ENCODE data around the gene PMM1. TPM values are rescaled to one million over a fixed set of nuclear protein-coding genes. Genes with fewer than 3 reads are reported as not detected.

PMM1 gene
- total and polyA plus RNA-seq, 2 of the 13 experiments (the other 11 are each of a cell fraction or from before 2014, with no cell fraction given): 17.8 to 95.6 TPM

DNA sequence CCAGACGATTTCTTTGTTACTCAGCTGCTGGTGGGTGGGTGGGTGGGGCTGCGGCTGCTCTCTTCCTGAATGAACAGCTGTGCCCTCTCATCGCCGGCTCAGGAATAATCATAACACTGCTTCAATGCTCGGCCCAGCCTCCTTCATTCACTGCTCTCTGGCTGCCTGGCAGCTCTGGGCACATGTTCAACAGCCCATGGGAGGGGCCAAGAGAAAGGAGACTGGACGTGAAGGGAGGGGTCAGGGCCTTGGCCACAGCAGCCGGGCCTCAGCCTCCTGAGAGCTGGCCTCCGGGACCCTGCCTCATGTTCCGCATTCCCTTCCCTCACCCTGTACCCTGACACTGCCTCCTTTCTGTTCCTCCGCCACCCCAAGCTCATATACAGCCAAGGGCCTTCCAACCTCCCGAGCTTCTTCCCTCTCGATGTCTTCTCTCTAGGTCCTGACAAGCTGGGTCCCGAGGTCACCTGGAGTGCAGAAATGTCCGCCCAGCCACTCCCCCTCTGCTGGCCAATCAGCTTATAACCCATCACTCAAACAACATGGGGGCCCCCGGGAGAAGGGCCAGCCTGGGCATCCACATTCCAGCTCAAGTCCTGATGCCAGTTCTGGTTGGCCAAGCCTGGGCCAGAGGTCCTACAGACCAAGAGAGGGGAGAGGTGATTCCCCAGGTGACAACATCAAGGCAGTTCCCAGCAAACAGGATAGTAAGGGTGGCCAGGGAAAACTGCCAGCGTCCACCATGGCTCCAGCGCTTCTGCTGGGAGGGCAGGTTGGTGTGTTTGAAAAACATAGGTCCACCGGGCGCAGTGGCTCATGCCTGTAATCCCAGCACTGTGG, 32.0 kb downstream of the PMM1 start:
- POLR2A ChIA-PET: interaction anchor here (0.6 to 2.5 kb wide), 12 partner anchors 8 to 111 kb away, joined by 3 to 24 read pairs (median 4); partner anchors contain the start of genes DESI1, PMM1, POLR3H and TOB2
- peak overlapping the region; percentile 8 for H3K27ac ChIP-seq (ENCODE audit: extremely low read length, insufficient read depth, low read length)
- FAIRE-seq (no peak), DNase-seq (ENCODE audit: low spot score) (peak; percentile 70), ATAC-seq (peak; percentile 46)
- no peaks in the 10 kb centered on the region for H3K9me3 ChIP-seq (ENCODE audit: low read length)
- peak overlapping the region; percentile 27 to 72 (median 56); a peak in 5 of 6 replicates for H3K4me3 ChIP-seq (replicated peaks in 1 of 3; ENCODE audit: insufficient read depth in 1 of 3, low read depth in 2 of 3, low read length in 3 of 3)
- CTCF ChIA-PET (ENCODE audit: low intra/inter-chr PET ratio, low total read pairs): interaction anchor here (1.4 to 2.3 kb wide), 2 partner anchors 19 to 25 kb away, joined by 3 to 5 read pairs; no protein-coding TSS in a partner anchor
- H3K79me2 ChIP-seq (ENCODE audit: insufficient read depth, low read length): no peaks in the 10 kb centered on the region
- peak overlapping the region; percentile 54 for H3K9ac ChIP-seq (ENCODE audit: insufficient read depth, low read depth, low read length)
- BruUV-seq (replicated peaks): no TSS peak
- H3K27me3 ChIP-seq (ENCODE audit: control insufficient read depth in 1 of 2, insufficient read depth in 2 of 2, low read length in 2 of 2): peaks cover 0 to 25% of the 10 kb centered on the region in 2 experiments; a peak in 4 of 5 replicates
- 8% methylated on average over 16 of the region's 19 CpGs for WGBS (ENCODE audit: low lambda C conversion rate)
- H2AFZ ChIP-seq (ENCODE audit: low read length): peak overlapping the region; percentile 70
- peak overlapping the region; percentile 93 for H3K4me2 ChIP-seq (ENCODE audit: low read depth, low read length)
- H3K36me3 ChIP-seq (replicated peaks in 1 of 2; ENCODE audit: control insufficient read depth in 1 of 2, insufficient read depth in 2 of 2, low read length in 2 of 2): no peaks in the 10 kb centered on the region
- in situ Hi-C loops (cut with HindIII; ENCODE audit: extremely low pct_ligation_motif_present, low pct_unique_long_range_greater_than_20kb) (no loop called here), intact Hi-C loops (cut with micrococcal nuclease; ENCODE audit: unreplicated experiment) (no loop called here)
- H3K4me1 ChIP-seq (ENCODE audit: insufficient read depth, low read length): peaks cover 89% of the 10 kb centered on the region
- no peaks in the 10 kb centered on the region for H4K20me1 ChIP-seq (ENCODE audit: insufficient read depth, low read length)
- TF ChIP-seq MED1 (CRISPR knock-in tag; IDR thresholded peaks at IDR 0.05) (0 out of 2 replicates have a peak, but pooled peaks have one; percentile 12), ZFX (CRISPR knock-in tag; IDR thresholded peaks at IDR 0.05; ENCODE audit: low read depth) (peak; percentile 55), KDM5B (CRISPR knock-in tag; IDR thresholded peaks at IDR 0.05; ENCODE audit: borderline replicate concordance) (peak; percentile 47; the same call in 1 of the 2 replicates), NFYC (CRISPR knock-in tag; IDR thresholded peaks at IDR 0.05) (peak; percentile 69), SOX6 (IDR thresholded peaks at IDR 0.05) (no peak), SOX6 (CRISPR knock-in tag; IDR thresholded peaks at IDR 0.05) (peak; percentile 32; the same call in 1 of the 2 replicates), RARA (CRISPR knock-in tag; IDR thresholded peaks at IDR 0.05) (peak; percentile 79), EP300 (IDR thresholded peaks at IDR 0.05; ENCODE audit: low read depth in 2 of 2, low read length in 2 of 2) (0 out of 4 replicates have a peak, but pooled peaks of 1 of the 2 experiments have one; percentile 26), EP300 (CRISPR knock-in tag; IDR thresholded peaks at IDR 0.05; ENCODE audit: borderline replicate concordance) (no peak), HOXA3 (CRISPR knock-in tag; IDR thresholded peaks at IDR 0.05) (peak; percentile 17; the same call in 1 of the 2 replicates), ZNF225 (CRISPR knock-in tag; IDR thresholded peaks at IDR 0.05) (0 out of 2 replicates have a peak, but pooled peaks have one; percentile 35), KAT8 (CRISPR knock-in tag; IDR thresholded peaks at IDR 0.05) (peak; percentile 16; the same call in 1 of the 2 replicates), ZEB1 (IDR thresholded peaks at IDR 0.05; ENCODE audit: insufficient replicate concordance, low read depth) (peak; percentile 58), NPAS2 (CRISPR knock-in tag; IDR thresholded peaks at IDR 0.05; ENCODE audit: borderline replicate concordance) (no peak), ZNF501 (CRISPR knock-in tag; IDR thresholded peaks at IDR 0.05) (peak; percentile 51; the same call in 1 of the 2 replicates), ZNF746 (CRISPR knock-in tag; IDR thresholded peaks at IDR 0.05) (no peak)
- TF ChIP-seq, protein P1, sequence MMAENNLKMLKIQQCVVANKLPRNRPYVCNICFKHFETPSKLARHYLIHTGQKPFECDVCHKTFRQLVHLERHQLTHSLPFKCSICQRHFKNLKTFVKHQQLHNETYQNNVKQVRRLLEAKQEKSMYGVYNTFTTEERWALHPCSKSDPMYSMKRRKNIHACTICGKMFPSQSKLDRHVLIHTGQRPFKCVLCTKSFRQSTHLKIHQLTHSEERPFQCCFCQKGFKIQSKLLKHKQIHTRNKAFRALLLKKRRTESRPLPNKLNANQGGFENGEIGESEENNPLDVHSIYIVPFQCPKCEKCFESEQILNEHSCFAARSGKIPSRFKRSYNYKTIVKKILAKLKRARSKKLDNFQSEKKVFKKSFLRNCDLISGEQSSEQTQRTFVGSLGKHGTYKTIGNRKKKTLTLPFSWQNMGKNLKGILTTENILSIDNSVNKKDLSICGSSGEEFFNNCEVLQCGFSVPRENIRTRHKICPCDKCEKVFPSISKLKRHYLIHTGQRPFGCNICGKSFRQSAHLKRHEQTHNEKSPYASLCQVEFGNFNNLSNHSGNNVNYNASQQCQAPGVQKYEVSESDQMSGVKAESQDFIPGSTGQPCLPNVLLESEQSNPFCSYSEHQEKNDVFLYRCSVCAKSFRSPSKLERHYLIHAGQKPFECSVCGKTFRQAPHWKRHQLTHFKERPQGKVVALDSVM (CRISPR knock-in tag; IDR thresholded peaks at IDR 0.05): peak; percentile 75
- TF ChIP-seq, protein P2, sequence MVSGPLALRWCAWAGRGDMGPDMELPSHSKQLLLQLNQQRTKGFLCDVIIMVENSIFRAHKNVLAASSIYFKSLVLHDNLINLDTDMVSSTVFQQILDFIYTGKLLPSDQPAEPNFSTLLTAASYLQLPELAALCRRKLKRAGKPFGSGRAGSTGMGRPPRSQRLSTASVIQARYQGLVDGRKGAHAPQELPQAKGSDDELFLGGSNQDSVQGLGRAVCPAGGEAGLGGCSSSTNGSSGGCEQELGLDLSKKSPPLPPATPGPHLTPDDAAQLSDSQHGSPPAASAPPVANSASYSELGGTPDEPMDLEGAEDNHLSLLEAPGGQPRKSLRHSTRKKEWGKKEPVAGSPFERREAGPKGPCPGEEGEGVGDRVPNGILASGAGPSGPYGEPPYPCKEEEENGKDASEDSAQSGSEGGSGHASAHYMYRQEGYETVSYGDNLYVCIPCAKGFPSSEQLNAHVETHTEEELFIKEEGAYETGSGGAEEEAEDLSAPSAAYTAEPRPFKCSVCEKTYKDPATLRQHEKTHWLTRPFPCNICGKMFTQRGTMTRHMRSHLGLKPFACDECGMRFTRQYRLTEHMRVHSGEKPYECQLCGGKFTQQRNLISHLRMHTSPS (CRISPR knock-in tag; IDR thresholded peaks at IDR 0.05; ENCODE audit: low read depth): peak; percentile 50; the same call in 1 of the 2 replicates
- TF ChIP-seq, protein P3, sequence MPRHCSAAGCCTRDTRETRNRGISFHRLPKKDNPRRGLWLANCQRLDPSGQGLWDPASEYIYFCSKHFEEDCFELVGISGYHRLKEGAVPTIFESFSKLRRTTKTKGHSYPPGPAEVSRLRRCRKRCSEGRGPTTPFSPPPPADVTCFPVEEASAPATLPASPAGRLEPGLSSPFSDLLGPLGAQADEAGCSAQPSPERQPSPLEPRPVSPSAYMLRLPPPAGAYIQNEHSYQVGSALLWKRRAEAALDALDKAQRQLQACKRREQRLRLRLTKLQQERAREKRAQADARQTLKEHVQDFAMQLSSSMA (CRISPR knock-in tag; IDR thresholded peaks at IDR 0.05): no peak

Data from HepG2 (cell line).